ENCODE measurements around the gene COQ2.

GRCh38 chr4:83257811-83258210, 26.8 kb downstream of the COQ2 start:
- no peak for TF ChIP-seq CHD2 (IDR thresholded peaks at IDR 0.05; ENCODE audit: low read length, partially characterized antibody)
- no peak for TF ChIP-seq MAX (IDR thresholded peaks at IDR 0.05; ENCODE audit: low read depth)

All from SK-N-SH (cell line).